Measurements from ENCODE around the gene TBC1D22A. TPM values are rescaled to one million over a fixed set of nuclear protein-coding genes. Genes with fewer than 3 reads are reported as not detected.

The TBC1D22A gene
- total and polyA plus RNA-seq, 9 of the 15 experiments (the other 6 are each of a cell fraction or from before 2014, with no cell fraction given): 0.20 to 11.5 (median 5.2) TPM

DNA sequence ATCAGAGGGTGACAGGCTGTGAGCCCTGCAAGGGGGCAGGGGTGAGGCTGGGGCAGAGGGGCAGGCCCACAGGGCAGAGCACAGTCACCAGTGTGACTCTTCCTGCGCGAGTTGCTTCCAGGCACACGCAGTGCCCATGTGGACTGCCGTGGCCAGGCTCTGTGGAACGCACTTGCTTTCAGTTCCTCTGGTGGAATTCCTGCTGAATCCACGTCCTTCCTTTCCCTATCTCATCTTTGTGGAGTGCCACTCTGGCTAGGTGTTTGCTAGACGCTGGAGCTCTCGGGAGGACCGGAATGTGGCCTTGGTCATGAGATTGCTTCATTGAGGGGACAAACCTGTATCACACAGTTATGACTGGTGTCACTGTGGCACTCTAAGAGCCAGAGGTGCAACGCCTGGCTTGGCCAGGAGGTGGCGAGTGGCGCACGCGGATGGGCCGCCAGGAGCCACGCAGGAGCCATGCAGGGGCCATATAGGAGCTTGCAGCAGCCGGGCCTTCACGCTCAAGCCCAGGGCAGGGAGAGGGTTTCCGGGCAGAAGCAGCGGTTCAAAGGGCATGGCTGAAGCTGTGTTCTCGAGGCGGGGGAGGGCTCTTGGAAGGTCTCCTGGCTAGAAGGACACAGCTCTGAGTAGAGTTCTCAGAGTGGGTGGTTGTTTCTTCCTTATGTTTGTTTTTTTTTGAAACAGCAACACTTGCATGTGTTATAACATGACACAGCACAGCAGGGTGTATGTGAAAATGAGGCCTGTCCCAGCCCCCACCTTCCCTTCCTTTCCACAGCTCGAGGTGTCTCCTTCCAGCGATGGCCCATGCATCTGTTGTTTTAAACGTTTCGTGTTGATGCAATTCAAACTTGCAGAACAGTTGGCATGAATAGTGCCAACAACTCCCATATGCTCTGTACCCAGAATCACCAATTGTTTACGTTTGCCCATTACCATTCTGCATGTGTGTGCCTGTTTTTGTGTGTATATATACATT, 36.2 kb downstream of the TBC1D22A start:
- CTCF ChIA-PET (ENCODE audit: low intra/inter-chr PET ratio): interaction anchor here (0.8 to 1.5 kb wide), 2 partner anchors 38 to 198 kb away, joined by 3 to 4 read pairs; no protein-coding TSS in a partner anchor
- BruUV-seq (replicated peaks): no TSS peak
- peaks cover 26% of the 10 kb centered on the region; the same call in 2 of the 3 replicates for H3K36me3 ChIP-seq (ENCODE audit: control insufficient read depth, insufficient read depth, low read length)
- H3K9ac ChIP-seq (ENCODE audit: insufficient read depth in 1 of 2, low read depth in 2 of 2, low read length in 2 of 2): peak overlapping the region in 1 of 2 experiments; percentile 67; a peak in 1 of 4 replicates
- POLR2A ChIA-PET: interaction anchor here (0.6 kb wide), 1 partner anchor 44 kb away, joined by 3 read pairs; no protein-coding TSS in a partner anchor
- H3K9me1 ChIP-seq (ENCODE audit: control insufficient read depth, insufficient read depth, low read length): peaks cover 3% of the 10 kb centered on the region
- no peak overlapping the region for H3K4me3 ChIP-seq
- ATAC-seq: peak; percentile 95
- H3K9me3 ChIP-seq (replicated peaks; ENCODE audit: control insufficient read depth, insufficient read depth, low read depth, low read length): no peaks in the 10 kb centered on the region
- H3K27ac ChIP-seq (ENCODE audit: extremely low read depth, low read depth, low read length): no peak overlapping the region; the same call in 2 of the 3 replicates
- peaks cover 3 to 30% of the 10 kb centered on the region in 2 experiments; a peak in 3 of 5 replicates for H3K4me1 ChIP-seq (replicated peaks in 1 of 2; ENCODE audit: control insufficient read depth in 2 of 2, insufficient read depth in 2 of 2, low read length in 2 of 2)
- in situ Hi-C loops (cut with MboI) (no loop called here), intact Hi-C loops (cut with micrococcal nuclease) (no loop called here)
- WGBS (ENCODE audit: insufficient coverage, low coverage, missing lambda C conversion rate): 25% methylated on average over 18 of the region's 27 CpGs
- H2AFZ ChIP-seq (ENCODE audit: low read depth, low read length): no peak overlapping the region
- no peak overlapping the region for H3K4me2 ChIP-seq (ENCODE audit: insufficient read depth, low read length)
- peak; percentile 84 for FAIRE-seq
- peaks cover 13% of the 10 kb centered on the region; the same call in 1 of the 2 replicates for H4K20me1 ChIP-seq (replicated peaks; ENCODE audit: control insufficient read depth, insufficient read depth, low read length)
- peak; percentile 65 to 78 (median 73) for DNase-seq (ENCODE audit: extremely low read depth in 1 of 4, low spot score in 3 of 4)
- no peaks in the 10 kb centered on the region for H3K27me3 ChIP-seq (ENCODE audit: control insufficient read depth in 2 of 2, insufficient read depth in 2 of 2, low read length in 2 of 2)
- H3K79me2 ChIP-seq (ENCODE audit: control insufficient read depth, insufficient read depth, low read length): no peaks in the 10 kb centered on the region; the same call in 2 of the 3 replicates
- TF ChIP-seq RBM14 (IDR thresholded peaks at IDR 0.05; ENCODE audit: borderline replicate concordance, insufficient read depth, low read depth, low read length) (no peak), RBM17 (IDR thresholded peaks at IDR 0.05; ENCODE audit: borderline replicate concordance, low read depth, low read length) (no peak), RB1 (IDR thresholded peaks at IDR 0.05; ENCODE audit: low read depth) (0 out of 2 replicates have a peak, but pooled peaks have one; percentile 36), SAFB2 (IDR thresholded peaks at IDR 0.05; ENCODE audit: borderline replicate concordance, low read depth, low read length, severe bottlenecking) (no peak), KDM1A (IDR thresholded peaks at IDR 0.05) (no peak), ARHGAP35 (IDR thresholded peaks at IDR 0.05; ENCODE audit: partially characterized antibody) (no peak), HDAC3 (IDR thresholded peaks at IDR 0.05; ENCODE audit: borderline replicate concordance, partially characterized antibody) (no peak), NRF1 (conservative IDR thresholded peaks at IDR 0.05 in 1 of 2, IDR thresholded peaks at IDR 0.05 in 1 of 2) (peak; percentile 15 to 38; a peak in 3 of 4 replicates), CBX5 (IDR thresholded peaks at IDR 0.05; ENCODE audit: borderline replicate concordance, low read depth) (no peak), ZKSCAN1 (IDR thresholded peaks at IDR 0.05; ENCODE audit: low read depth, low read length) (no peak), ZNF77 (CRISPR knock-in tag; IDR thresholded peaks at IDR 0.05) (no peak), ZBED1 (IDR thresholded peaks at IDR 0.05) (no peak), HSF4 (CRISPR knock-in tag; IDR thresholded peaks at IDR 0.05; ENCODE audit: borderline replicate concordance) (no peak), L3MBTL2 (IDR thresholded peaks at IDR 0.05) (no peak), MYC (IDR thresholded peaks at IDR 0.05; ENCODE audit: low read depth, low read length) (peak; percentile 64; the same call in 1 of the 2 replicates), MYC (CRISPR knock-in tag; IDR thresholded peaks at IDR 0.05; ENCODE audit: borderline replicate concordance, low read depth) (no peak), ESRRB (CRISPR knock-in tag; IDR thresholded peaks at IDR 0.05; ENCODE audit: borderline replicate concordance) (no peak), MAZ (CRISPR knock-in tag; conservative IDR thresholded peaks at IDR 0.05 in 1 of 2, IDR thresholded peaks at IDR 0.05 in 1 of 2) (peak in 1 of 2 experiments; percentile 40; a peak in 1 of 4 replicates), SREBF2 (CRISPR knock-in tag; IDR thresholded peaks at IDR 0.05) (no peak)
- TF ChIP-seq, protein P1, sequence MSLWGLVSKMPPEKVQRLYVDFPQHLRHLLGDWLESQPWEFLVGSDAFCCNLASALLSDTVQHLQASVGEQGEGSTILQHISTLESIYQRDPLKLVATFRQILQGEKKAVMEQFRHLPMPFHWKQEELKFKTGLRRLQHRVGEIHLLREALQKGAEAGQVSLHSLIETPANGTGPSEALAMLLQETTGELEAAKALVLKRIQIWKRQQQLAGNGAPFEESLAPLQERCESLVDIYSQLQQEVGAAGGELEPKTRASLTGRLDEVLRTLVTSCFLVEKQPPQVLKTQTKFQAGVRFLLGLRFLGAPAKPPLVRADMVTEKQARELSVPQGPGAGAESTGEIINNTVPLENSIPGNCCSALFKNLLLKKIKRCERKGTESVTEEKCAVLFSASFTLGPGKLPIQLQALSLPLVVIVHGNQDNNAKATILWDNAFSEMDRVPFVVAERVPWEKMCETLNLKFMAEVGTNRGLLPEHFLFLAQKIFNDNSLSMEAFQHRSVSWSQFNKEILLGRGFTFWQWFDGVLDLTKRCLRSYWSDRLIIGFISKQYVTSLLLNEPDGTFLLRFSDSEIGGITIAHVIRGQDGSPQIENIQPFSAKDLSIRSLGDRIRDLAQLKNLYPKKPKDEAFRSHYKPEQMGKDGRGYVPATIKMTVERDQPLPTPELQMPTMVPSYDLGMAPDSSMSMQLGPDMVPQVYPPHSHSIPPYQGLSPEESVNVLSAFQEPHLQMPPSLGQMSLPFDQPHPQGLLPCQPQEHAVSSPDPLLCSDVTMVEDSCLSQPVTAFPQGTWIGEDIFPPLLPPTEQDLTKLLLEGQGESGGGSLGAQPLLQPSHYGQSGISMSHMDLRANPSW (CRISPR knock-in tag; IDR thresholded peaks at IDR 0.05): no peak

Data from K562 (cell line).